Stimulated activated CD4-positive, alpha-beta T cell treated with anti-CD3 and anti-CD28 coated beads, Interleukin-1b, Interleukin-23, amount 100 ng/mL, for 48 hours (primary cell): ENCODE results near the gene ANKRD33B.
"Not testable (repeated sequence)": the region's sequence is repeated elsewhere in the genome, so short reads cannot be mapped to it uniquely, and the experiment has no call there.

Experiments
- DNase-seq: peaks from one replicate; pipeline ENCODE4 v3.0.0-alpha.2; 2020

ANKRD33B gene

DNA sequence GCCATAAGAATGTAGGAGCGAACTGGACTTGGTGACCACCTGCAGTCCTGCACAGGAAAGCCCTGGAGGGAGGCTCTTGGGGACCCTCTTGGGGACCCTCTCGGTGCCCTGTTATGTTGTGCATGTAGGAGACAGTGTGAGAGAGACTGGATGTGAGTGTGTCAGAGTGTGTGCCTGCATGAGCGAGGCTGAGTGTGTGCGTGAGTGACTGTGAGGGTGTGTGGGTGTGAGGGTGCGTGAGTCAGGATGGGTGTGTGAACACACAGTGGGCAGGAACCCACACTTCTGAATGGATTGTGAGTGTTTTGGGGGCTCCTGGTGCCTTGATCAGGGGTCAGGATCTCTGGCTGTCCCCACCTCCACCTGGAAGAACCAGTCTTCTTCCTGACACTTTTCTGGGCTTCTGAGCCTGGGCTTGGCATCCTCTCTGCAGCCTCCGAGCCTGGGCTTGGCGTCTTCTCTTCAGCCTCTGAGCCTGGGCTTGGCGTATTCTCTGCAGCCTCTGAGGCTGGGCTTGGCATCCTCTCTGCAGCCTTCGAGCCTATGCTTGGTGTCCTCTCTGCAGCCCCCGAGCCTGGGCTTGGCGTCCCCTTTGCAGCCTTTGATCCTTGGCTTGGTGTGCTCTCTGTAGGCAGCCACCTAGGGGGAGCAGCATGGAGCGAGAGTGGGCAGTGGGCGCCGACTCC, 25.6 kb upstream of the ANKRD33B start:
- no peak for DNase-seq

DNA sequence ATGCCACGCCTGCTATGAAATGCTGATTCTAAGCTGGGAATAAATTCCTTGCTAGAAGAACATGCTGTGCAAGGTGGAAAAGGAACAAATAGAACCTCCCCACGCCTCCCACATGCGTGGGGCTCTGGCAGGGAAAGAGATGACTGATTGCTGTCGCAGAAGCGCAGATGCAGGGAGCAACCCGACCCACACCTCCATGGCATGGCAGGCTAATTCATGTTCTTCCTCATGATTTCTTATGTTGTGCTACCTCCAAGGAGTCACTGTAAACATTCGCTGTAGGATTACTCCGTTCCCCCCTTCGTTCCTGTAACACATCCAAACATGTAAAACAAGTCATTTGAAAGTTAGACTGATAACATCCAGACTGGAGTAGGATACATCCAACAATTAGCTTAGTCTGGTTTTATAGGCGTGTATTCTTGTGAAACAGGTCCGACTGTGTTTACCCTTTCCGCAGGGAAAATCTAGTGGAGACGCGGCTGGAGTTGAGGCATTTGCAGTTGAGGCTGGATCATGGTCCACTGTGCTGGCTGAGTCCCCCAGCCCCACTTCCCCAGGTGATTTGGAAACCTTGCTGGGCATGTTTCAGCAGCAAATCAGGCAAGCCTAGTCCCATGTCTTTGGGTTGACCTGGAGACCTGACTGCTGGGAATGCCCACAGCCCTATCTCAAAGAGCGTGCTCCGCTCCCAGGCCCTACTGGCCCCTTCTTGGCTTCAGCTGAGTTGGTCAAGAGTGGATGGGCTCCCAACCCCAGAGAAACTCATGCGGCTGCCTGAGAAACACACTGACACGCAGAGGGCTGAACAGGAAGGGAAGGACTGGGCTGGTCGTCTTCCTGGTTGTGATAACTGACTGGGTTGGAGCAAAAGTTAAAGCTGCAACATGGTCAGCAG, 24.8 kb upstream of the ANKRD33B start:
- no peak for DNase-seq

DNA sequence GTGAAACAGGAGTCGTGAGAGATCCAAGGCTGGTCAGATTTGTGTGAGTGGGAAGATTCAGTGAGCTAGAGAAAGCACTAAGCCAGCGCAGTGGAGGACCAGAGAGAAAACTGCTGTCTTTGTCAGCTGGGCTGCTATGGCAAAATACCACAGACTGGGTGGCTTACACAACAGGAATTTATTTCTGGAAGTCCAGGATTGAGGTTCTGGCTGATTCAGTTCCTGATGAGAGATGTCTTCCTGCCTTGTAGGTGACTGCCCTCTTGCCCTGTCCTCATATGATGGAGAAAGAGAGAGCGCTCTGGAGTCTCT, 24.2 kb upstream of the ANKRD33B start:
- DNase-seq = no peak

DNA sequence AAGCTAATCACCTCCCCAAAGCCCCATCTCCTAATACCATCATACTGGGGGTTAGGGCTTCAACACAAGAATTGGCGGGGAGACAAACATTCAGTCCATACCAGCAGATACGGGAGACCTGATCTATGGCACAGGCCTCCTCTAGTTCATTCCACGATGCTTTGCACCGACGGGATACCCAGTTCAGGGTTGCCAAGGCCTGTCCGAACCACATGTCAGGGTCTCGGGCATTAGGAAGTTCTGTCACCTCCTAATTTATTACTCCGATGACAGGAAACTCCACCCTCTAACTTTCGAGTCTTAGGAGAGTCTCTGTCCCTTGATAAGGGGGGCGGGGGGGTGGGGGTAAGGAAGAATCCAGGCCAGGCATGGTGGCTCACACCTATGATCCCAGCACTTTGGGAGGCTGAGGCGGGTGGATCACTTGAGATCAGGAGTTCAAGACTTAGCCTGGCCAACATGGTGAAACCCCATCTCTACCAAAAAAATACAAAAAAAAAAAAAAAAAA, 23.8 kb upstream of the ANKRD33B start:
- DNase-seq = no peak

DNA sequence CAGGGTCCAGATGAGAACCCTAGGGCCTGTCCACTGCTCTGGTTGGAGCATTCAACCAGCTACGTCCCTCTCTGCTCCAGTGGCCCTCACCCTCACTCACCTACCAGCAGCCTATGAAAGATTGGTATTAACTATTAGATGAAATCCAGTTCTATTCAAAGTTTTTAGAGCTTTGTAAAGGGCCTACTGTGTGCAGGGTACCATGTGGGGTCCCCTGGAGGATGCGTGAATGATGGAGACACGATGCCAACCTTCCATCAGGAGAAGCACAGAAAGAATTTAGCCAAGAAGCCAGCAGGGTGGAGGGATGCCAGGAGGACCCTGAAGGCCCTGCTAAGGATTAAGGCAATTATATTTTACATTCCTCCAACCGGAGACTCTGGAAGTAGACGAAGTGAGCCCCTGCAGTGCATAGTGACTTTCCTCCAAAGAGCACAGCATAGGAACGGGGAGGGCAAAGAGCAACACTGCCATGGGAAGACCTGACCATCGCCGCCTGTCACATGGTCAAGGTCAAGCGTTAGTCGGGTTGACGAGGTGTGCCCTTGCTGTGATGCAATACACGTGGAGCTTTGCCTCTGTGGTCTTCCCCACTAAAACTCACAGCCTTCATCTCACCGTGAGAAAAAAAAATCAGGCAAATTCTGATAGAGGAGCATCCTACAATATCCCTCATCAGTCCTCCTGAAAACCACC, 22.8 kb upstream of the ANKRD33B start:
- DNase-seq = no peak

DNA sequence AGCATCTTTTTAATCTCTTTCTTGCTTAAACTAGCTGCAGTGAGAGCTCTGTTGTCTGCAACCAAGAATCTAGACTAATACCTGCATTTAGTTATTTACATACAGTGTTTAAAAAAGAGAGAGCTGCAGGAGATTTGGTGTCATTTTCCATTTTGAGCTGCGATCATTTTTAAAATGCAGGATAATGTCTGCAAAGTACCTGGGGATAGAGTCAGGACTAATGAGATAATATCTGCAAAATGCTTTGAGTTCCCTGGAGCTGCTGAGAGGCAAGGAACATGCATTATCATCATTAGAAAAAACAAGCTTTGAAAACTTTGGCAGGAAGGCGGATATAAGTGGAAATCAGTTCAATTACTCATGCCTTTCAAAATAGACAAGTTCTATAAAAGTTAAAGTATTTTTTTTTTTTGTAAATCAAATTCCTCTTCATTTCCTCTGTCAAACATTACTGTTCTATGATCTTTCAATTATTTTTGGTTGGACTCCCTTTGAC, 21.8 kb upstream of the ANKRD33B start:
- DNase-seq = no peak

DNA sequence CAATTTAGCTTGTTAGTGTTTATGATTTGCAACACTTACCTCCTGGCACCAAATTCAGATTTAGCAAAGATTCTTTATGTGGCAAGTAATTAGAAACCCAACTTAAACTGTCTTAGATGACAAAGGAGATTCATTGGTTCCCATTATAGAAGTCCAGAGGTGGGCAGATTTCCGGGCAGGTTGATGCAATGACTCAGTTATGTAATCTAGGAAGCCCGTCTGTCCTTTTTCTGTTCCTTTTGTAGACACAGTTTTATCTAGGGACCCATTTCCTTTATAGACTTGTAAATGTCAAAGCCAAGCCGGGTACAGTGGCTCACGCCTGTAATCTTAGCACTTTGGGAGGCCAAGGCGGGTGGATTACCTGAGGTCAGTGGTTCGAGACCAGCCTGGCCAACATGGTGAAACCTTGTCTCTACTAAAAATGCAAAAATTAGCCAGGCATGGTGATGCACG, 20.3 kb upstream of the ANKRD33B start:
- DNase-seq = no peak

DNA sequence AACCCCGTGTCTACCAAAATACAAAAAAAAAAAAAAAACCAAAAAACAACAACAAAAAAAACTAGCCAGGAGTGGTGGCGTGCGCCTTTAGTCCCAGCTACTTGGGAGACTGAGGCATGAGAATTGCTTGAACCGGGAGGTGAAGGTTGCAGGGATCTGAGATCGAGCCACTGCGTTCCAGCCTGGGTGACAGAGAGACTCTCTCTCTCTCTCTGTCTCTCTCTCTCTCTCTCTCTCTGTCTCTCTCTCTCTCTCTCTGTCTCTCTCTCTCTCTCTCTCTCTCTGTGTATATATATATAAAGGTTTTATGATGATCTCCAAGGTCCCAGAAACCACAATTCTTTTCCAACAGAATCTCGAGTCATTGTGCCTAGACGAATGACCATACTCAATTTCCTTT, 18.8 kb upstream of the ANKRD33B start:
- no peak for DNase-seq

DNA sequence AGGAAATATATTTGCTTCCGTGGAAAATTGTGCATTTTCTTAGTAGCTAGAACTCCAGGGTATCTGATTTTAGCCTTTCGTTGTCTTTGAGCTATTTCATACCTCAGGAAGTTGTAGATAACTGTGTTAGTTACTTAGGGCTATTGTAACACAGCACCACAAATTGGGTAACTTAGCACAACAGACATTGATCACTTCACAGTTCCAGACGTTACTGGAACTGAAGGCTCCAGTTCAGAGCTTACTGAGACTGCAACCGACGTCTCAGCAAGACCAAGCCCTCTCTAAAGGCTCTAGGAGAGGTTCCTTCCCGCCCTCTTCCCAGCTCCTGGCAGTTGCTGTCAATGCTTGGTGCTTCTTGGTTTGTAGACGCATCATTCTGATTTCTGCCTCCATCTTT, 17.7 kb upstream of the ANKRD33B start:
- no peak for DNase-seq

DNA sequence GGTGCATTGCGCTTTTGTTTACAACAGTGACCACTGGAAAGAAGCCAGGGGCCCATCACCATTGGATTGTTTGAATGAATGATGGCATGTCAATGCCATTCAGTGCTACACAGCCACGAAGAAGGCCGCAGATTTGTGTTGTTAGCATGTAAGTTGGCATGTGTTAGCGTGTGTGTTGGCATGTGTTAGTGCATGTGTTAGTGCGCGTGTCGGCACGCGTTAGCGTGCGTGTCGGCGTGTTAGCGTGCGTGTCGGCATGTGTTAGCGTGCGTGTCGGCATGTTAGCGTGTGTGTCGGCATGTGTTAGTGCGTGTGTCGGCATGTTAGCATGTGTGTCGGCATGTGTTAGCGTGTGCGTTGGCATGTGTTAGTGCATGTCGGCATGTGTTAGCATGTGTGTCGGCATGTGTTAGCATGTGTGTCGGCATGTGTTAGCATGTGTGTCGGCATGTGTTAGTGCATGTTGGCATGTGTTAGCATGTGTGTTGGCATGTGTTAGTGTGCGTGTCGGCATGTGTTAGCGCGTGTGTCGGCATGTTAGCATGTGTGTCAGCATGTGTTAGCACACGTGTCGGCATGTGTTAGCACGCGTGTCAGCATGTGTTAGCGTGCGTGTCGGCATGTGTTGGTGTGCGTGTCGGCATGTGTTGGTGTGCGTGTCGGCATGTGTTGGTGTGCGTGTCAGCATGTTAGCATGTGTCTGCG, 15.3 kb upstream of the ANKRD33B start:
- no peak for DNase-seq

DNA sequence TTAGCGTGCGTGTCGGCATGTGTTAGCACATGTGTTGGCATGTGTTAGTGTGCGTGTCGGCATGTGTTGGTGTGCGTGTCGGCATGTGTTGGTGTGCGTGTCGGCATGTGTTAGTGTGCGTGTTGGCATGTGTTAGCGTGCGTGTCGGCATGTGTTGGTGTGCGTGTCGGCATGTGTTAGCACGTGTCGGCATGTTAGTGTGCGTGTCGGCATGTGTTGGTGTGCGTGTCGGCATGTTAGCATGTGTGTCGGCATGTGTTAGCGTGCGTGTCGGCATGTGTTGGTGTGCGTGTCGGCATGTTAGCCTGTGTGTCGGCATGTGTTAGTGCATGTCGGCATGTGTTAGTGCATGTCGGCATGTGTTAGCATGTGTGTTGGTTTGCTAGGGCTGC, 14.8 kb upstream of the ANKRD33B start:
- DNase-seq = not testable (repeated sequence)

DNA sequence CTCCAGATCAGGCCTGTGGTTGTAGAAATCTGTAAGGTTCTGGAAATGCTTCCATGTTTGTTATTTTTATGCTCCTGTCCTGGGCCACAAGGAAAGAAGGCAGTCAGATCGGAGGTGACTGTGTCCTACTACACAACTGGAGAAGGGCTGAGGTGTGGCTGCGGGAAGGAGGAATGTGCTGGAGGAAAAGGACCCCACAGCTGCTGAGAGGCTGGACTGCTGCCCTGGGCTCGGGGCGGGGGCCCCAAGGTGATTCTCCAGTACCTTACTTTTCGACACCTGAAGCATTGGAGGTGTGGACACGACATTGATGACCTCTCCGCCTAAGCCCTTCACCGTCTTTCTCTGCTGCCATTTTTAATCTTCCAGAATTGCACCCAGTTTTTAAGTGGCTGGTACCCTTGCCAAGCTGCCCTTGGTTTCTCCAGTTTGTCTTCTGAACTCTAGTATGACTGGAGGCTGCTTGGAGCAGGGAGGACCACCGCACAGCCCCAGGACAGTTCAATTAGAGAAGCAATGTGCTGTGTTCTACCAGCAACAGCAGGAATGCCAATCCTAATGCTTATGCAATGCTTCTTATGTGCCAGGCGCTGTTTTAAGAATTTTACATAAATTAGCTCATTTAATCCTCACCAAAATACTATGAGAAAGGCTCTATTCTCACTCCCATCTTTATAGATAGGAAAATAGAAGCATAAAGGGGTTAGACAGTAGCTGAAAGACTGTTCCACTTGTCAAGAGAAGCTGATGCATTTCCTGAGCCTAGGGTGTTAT, 13.5 kb upstream of the ANKRD33B start:
- no peak for DNase-seq

DNA sequence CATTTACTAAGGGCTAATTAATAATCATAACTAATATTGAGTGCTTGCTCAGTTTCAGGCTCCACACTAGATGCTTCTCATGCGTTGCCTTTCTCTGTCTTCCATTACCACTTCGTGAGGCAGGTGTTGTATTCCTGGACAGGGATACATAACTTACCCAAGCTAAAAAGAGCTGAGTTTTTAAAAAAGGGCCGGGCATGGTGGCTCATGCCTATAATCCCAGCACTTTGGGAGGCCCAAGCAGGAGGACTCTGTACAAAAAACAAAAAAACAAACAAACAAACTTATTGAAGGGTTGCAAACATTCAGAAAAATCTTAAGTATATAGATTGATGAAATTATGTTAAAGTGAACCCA, 12.1 kb upstream of the ANKRD33B start:
- DNase-seq = no peak

DNA sequence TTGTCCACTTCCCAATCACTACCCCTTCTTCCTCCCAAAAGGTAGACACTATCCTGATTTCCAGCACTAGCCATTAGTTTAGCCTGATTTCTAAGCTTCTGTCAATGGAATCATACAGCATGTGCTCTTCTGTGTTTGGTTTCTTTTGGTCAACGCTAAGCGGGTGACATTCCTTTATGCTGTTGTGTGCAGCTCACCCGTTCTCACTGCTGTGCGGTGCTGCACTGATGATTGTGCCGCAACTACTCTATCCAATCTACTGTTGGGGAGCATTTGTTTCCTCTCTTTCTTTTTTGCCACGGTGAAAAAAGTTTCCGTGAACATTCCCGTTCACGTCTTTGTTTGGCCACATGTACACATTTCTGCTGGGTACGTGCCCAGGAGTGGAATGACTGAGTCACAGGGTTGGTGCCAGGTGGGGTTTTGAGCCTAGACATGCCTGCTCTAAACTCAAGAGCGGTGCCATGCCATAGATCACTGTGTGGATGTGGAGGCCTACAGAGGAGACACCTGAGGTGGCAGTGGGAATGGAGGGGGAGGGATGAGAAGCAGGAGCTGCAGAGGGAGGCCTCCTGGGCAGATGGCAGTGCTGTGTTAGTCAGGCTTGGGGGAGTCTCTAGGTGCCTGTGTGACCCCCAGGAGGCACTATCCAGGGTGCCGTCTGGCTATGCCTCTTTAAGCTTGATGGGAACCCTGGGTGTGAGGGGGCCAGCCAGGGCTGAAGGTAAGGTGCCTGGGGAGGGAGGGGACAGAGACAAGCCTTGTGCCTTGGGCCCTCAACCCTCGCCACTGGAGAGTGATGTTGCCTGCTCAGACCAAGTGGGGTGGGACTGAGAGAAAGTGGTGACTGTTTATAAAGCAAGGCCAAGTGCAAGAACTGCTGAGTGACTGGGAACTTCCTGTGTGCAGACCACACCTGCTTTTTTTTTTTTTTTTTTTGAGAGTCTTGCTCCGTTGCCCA, 11.4 kb upstream of the ANKRD33B start:
- no peak for DNase-seq

DNA sequence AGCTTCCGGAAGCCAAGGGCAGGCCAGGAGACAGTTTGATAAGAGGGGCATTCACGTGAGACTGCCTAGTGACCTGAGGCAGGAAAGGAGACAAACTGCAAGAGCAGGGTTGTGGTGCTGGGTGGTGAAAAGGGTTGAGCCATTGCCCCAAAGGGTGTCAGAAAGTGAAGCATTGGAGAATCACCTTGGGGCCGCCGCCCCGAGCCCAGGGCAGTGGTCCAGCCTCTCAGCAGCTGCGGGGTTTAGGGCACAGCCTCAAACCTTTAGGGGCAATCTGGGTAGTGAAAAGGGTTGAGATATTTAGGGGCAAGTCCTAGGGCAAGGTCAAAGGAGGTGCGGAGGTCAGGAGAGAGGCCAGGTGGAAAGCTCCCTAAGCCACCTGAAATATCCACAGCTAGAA, 10.4 kb upstream of the ANKRD33B start:
- no peak for DNase-seq

DNA sequence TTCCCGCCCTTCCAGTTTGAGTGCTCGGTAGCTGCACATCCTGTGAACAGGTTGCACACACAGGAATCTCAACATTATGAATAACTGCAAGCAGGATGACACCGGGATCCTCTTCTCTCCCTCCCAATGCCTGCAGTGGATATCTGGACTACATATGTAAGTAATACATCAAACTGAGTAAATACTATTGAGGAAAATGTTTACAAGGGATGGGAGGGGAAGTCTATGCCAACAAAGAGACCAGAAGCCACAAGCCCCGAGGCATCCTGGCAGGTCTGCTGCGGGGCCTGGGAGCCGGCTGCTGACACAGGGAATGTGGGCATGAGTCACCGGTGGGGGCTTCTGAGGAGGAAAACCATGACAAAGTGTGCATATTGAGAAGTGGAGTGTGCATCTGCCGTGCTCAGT, 8.6 kb upstream of the ANKRD33B start:
- no peak for DNase-seq

DNA sequence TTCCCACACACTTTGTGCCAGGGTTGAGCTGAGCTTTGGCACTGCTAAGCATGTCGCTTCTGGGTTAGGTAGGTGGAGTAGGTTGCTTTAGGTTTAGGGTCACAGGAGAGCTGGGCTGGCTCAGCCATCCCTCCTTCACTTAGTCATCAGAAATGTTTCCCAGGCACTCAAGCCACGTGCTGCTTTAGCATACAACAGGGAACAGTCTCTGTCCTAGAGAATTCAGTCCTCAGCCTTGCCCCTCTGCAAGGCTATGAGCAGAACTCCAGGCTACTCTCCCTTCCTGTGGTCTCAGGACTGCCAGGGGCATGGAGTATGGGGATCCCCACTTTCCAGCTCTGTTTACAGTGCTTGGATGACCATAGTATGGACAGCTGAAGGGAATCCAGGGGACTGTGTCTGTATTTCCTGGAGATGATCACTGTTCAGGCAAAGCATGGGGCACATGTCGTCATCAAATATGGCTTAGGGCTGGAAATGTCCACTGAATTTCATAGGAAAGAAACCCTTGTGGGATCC, 7.5 kb upstream of the ANKRD33B start:
- DNase-seq = no peak

DNA sequence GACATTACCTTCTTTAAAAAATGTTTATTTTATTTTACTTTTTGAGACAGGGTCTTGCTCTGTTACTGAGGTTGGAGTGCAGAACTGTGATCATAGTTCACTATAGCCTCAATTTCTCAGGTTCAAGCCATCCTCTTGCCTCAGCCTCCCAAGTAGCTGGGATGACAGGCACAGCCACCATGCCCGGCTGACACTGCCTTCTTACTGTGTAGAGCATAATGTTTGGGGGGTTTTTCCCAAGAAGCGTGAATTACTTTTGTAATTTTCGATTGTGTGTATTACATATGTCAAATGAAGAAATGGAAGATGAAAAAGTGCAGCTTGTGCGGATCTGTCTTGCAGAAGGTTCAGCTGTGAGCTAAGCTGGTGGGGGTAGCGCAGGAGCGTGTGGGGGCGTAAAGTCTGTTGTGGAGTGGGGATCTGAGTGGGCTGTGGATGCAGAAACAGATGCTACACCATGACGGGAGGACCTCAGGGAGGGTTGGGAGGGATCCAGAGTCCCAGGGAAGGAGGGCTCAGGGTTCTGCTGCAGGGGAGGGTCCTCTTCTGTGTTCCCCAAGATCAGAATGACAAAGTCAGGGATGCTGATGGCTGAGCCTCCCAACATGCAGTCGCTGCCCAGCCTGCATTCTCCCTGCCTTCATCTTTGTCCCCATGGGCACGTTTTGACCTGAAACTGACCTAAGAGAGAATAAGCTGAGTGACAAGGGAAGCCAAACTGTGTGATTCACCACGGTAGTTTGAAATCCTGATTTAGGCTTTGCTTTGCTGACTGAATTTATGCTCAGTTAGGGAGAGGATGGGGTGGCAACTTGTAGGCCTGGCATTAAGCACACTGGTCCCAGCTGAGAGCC, 6.8 kb upstream of the ANKRD33B start:
- no peak for DNase-seq

DNA sequence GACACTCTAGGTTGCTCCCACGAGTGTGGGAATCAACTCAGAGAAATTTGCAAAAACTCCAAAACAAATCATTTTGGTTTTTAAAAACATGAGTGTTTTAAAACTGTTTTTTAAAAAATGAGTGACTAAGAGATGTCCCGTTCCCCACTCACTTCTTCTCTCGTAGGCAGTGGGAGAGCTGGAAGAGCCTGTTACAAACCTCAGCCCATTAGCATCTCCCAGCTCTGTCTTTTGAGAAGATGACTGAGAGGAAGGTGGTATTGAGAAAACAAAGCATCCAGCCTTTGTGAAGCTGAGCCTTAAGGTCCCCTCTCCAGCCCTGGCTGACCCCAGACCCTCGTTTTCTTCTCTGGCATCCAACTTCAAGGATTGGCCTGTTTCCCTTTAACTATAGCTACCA, 4.7 kb upstream of the ANKRD33B start:
- no peak for DNase-seq

DNA sequence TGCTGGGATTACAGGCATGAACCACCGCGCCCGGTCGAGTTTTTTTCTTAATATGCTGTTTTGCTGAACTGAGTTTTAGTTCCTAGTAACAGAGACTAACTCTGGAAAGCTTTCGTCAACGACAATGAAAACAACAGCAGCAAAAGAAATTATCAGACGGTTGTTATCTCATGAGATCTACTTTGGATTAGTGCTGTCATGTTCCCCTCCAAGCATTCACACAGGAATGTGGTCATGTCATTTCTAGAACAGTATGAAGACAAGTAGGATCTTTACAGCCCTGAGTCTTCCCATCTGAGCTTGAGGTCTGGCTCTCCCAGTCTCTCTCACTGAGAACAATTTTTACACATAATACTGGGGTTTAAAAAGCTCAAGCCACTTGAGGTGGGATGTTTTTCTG, 4.0 kb upstream of the ANKRD33B start:
- DNase-seq = no peak
